ENCODE measurements around the gene IRF7. TPM values are rescaled to one million over a fixed set of nuclear protein-coding genes. Genes with fewer than 3 reads are reported as not detected.

The IRF7 gene
- polyA plus RNA-seq, 6 donors from 2014 or later, result 28.5 to 89.8 (median 50.2) TPM

DNA sequence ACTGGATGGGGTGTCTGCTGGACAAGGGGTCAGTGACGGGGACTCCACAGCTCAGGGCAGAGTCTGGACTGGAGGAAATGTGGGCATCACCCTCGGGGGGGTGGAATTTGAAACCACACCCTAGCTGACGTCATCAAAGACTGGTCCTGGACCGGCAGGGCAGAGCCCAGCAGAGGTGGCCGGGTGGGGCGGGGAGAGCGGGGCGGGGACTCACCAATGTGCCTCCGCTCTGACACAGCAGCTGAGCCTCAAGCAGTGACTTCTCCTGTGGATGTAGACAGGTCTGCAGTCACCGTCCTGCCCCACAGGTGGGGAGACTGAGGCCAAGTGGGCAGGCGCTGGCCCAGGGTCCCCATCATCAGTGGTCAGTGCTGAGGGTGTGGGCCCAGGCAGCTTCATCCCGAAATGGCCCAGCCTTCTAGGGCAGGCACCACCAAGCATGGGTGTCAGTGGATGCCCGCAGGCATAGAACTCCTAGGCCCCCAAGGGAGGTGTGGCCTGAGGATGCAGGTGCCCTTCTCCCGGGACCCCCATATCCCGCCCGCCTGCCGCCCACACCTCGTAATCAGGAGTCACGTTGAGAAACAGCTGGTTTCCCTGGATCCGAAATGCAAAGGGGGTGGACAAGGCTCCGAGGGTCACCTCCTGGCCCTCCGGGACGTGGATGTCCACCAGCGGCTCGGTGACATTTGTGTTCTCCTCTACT is 8.4 kb upstream of the IRF7 start:
- no peak overlapping the region for H3K4me3 Mint-ChIP-seq
- no peak overlapping the region for H3K27ac Mint-ChIP-seq
- no peaks in the 10 kb centered on the region for H3K9me3 Mint-ChIP-seq
- H3K27me3 Mint-ChIP-seq, result peaks cover 11 to 46% (median 26%) of the 10 kb centered on the region in 3 donors
- H3K36me3 Mint-ChIP-seq, result no peaks in the 10 kb centered on the region
- DNase-seq (no peak), ATAC-seq (ENCODE audit: low read depth in 2 of 2) (no peak)
- peaks cover 16 to 22% (median 19%) of the 10 kb centered on the region in 3 donors for H3K4me1 Mint-ChIP-seq

GRCh38 chr11:623349-623869 is 7.7 kb upstream of the IRF7 start:
- no peak for ATAC-seq (ENCODE audit: low read depth in 2 of 2)
- H3K36me3 Mint-ChIP-seq, result no peaks in the 10 kb centered on the region
- peaks cover 7 to 39% (median 18%) of the 10 kb centered on the region in 3 donors for H3K27me3 Mint-ChIP-seq
- H3K4me3 Mint-ChIP-seq, result no peak overlapping the region
- no peak for DNase-seq
- H3K4me1 Mint-ChIP-seq, result peaks cover 8 to 15% (median 11%) of the 10 kb centered on the region in 3 donors
- peak overlapping the region in 1 of 6 donors; percentile 76 for H3K27ac Mint-ChIP-seq
- H3K9me3 Mint-ChIP-seq, result no peaks in the 10 kb centered on the region

- Mint-ChIP-seq H3K4me1 (peaks cover 2 to 6% (median 5%) of the 10 kb centered on the region in 3 donors), H3K36me3 (no peaks in the 10 kb centered on the region), H3K27me3 (peaks cover 0 to 29% (median 8%) of the 10 kb centered on the region in 3 donors), H3K27ac (peak overlapping the region in 1 of 6 donors; percentile 53), H3K4me3 (peak overlapping the region in 1 of 8 donors; percentile 34), H3K9me3 (no peaks in the 10 kb centered on the region)
- no peak for DNase-seq
- ATAC-seq (ENCODE audit: low read depth in 2 of 2), result no peak
Measured at GRCh38 chr11:621838-622237, 6.1 kb upstream of the IRF7 start.

GRCh38 chr11:620935-621814 is 5.4 kb upstream of the IRF7 start:
- ATAC-seq (ENCODE audit: low read depth in 2 of 2) (no peak), DNase-seq (no peak)
- Mint-ChIP-seq H3K36me3 (no peaks in the 10 kb centered on the region), H3K27me3 (peaks cover 0 to 24% (median 8%) of the 10 kb centered on the region in 3 donors), H3K27ac (peak overlapping the region in 1 of 6 donors; percentile 53), H3K9me3 (no peaks in the 10 kb centered on the region), H3K4me1 (peaks cover 6 to 10% (median 9%) of the 10 kb centered on the region in 3 donors), H3K4me3 (peak overlapping the region in 1 of 8 donors; percentile 34)

- no peak overlapping the region for H3K4me3 Mint-ChIP-seq
- no peak overlapping the region for H3K27ac Mint-ChIP-seq
- DNase-seq, result no peak
- peaks cover 0 to 18% (median 8%) of the 10 kb centered on the region in 3 donors for H3K27me3 Mint-ChIP-seq
- H3K4me1 Mint-ChIP-seq, result peaks cover 11 to 16% (median 13%) of the 10 kb centered on the region in 3 donors
- no peaks in the 10 kb centered on the region for H3K36me3 Mint-ChIP-seq
- no peaks in the 10 kb centered on the region for H3K9me3 Mint-ChIP-seq
- no peak for ATAC-seq (ENCODE audit: low read depth in 2 of 2)
Measured at GRCh38 chr11:620201-620600, 4.5 kb upstream of the IRF7 start.

GRCh38 chr11:619628-620050 is 3.9 kb upstream of the IRF7 start:
- H3K27ac Mint-ChIP-seq, result peak overlapping the region in 1 of 6 donors; percentile 24
- peaks cover 11 to 18% (median 13%) of the 10 kb centered on the region in 3 donors for H3K4me1 Mint-ChIP-seq
- no peaks in the 10 kb centered on the region for H3K36me3 Mint-ChIP-seq
- H3K9me3 Mint-ChIP-seq, result no peaks in the 10 kb centered on the region
- ATAC-seq (ENCODE audit: low read depth in 2 of 2) (no peak), DNase-seq (no peak)
- H3K27me3 Mint-ChIP-seq, result peaks cover 0 to 12% (median 8%) of the 10 kb centered on the region in 3 donors
- no peak overlapping the region for H3K4me3 Mint-ChIP-seq

DNA sequence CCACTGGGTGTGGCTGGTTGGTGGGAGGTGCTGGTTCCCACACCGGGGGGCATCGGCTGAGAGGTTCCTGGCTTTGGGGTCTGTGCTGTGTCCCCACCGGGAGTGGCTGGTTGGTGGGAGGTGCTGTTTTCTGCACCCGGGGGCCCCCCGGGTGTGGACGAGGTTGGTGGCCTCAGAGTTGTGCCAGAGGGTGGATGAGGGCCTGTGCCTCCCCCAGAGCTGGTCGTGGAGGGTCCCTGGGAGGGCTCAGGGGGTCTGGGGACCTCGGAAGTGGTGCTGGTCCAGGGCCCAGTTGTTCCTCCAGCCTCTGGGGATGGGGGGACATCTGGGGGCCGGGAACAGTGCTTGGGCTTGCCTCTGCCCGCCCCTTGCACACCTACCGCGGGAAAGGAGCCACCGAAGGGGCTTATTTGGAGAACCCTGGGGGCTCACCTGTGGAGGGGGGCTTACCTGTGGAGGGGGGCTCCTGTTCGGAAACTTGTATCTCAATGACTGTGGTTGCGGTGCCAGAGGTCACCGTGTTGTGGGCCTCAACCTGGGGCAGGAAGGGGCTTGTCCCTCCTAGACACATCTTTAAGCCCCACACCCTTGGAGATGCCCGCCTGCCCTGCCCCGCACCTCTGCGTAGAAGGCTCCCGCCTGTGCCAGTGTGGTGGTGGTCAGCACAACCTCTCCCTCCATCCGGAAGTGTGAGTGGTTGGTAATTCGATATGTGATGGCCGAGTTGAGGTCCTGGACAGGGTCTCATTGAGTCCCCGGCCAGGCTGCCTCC is 3.3 kb upstream of the IRF7 start:
- ATAC-seq (ENCODE audit: low read depth in 2 of 2), result no peak
- peak overlapping the region in 3 of 8 donors; percentile 15 to 73 (median 38) for H3K4me3 Mint-ChIP-seq
- H3K27ac Mint-ChIP-seq, result peak overlapping the region in 2 of 6 donors; percentile 78 to 81

GRCh38 chr11:617912-618682 is 2.3 kb upstream of the IRF7 start:
- Mint-ChIP-seq H3K4me1 (peaks cover 11 to 23% (median 13%) of the 10 kb centered on the region in 3 donors), H3K9me3 (no peaks in the 10 kb centered on the region), H3K27me3 (peaks cover 0 to 2% (median 1%) of the 10 kb centered on the region in 3 donors), H3K36me3 (no peaks in the 10 kb centered on the region), H3K27ac (peak overlapping the region in 2 of 6 donors; percentile 74 to 81), H3K4me3 (peak overlapping the region in 3 of 8 donors; percentile 16 to 38 (median 19))
- DNase-seq (no peak), ATAC-seq (ENCODE audit: low read depth in 2 of 2) (no peak)

More for the DNA sequence above, 3.3 kb upstream of the IRF7 start:
- Mint-ChIP-seq H3K9me3 (no peaks in the 10 kb centered on the region), H3K27me3 (peaks cover 0 to 8% (median 8%) of the 10 kb centered on the region in 3 donors), H3K36me3 (no peaks in the 10 kb centered on the region), H3K4me1 (peaks cover 11 to 23% (median 13%) of the 10 kb centered on the region in 3 donors)
- no peak for DNase-seq

GRCh38 chr11:617199-617911 is 1.6 kb upstream of the IRF7 start:
- peak overlapping the region in 3 of 8 donors; percentile 19 to 92 (median 90) for H3K4me3 Mint-ChIP-seq
- peak overlapping the region in 2 of 6 donors; percentile 33 to 38 for H3K27ac Mint-ChIP-seq
- H3K27me3 Mint-ChIP-seq, result no peaks in the 10 kb centered on the region
- H3K36me3 Mint-ChIP-seq, result no peaks in the 10 kb centered on the region
- no peak for DNase-seq
- ATAC-seq (ENCODE audit: low read depth in 2 of 2), result no peak
- no peaks in the 10 kb centered on the region for H3K9me3 Mint-ChIP-seq
- H3K4me1 Mint-ChIP-seq, result peaks cover 11 to 24% (median 13%) of the 10 kb centered on the region in 3 donors

GRCh38 chr11:616320-617198 is 809 bp upstream of the IRF7 start:
- H3K27me3 Mint-ChIP-seq, result no peaks in the 10 kb centered on the region
- DNase-seq (no peak), ATAC-seq (ENCODE audit: low read depth in 2 of 2) (no peak)
- H3K4me1 Mint-ChIP-seq, result peaks cover 11 to 27% (median 13%) of the 10 kb centered on the region in 3 donors
- H3K27ac Mint-ChIP-seq, result peak overlapping the region; percentile 83 to 98 (median 94)
- H3K36me3 Mint-ChIP-seq, result no peaks in the 10 kb centered on the region
- H3K4me3 Mint-ChIP-seq, result peak overlapping the region; percentile 90 to 96 (median 94)
- H3K9me3 Mint-ChIP-seq, result no peaks in the 10 kb centered on the region
